Uterus (tissue), 4 donors: ENCODE data around the gene KRT72. TPM values are rescaled to one million over a fixed set of nuclear protein-coding genes. Genes with fewer than 3 reads are reported as not detected.

Experiments
- DNase-seq, 2 donors: peaks; one replicate each; pipeline ENCODE4 v3.0.0-alpha.2; 2019 to 2020
- H3K27ac ChIP-seq, 2 donors: fragments of 200-600 bp; sonication (generic); 1 replicate in 1 of 2; 2 replicates in 1 of 2; pipeline ENCODE4 v1.5.1; 2016 to 2018
- H3K27me3 ChIP-seq, 2 donors: fragments of 200-600 bp; sonication (generic); one replicate each; pipeline ENCODE4 v1.5.1; 2018 to 2019; ENCODE audit warnings: control low read depth in 1 of 2
- H3K36me3 ChIP-seq, 2 donors: fragments of 200-600 bp; sonication (generic); one replicate each; pipeline ENCODE4 v1.5.1; 2019; ENCODE audit warnings: control low read depth in 1 of 2
- H3K4me1 ChIP-seq, 2 donors: fragments of 200-600 bp; sonication (generic); one replicate each; pipeline ENCODE4 v1.5.1; 2018 to 2019; ENCODE audit warnings: control low read depth in 1 of 2
- H3K4me3 ChIP-seq, 2 donors: fragments of 200-600 bp; sonication (generic); 1 replicate in 1 of 2; 2 replicates in 1 of 2; pipeline ENCODE4 v1.5.1; 2018 to 2019; ENCODE audit warnings: mild to moderate bottlenecking in 1 of 2
- H3K9me3 ChIP-seq, 2 donors: fragments of 200-600 bp; sonication (generic); one replicate each; pipeline ENCODE4 v1.5.1; 2019; ENCODE audit warnings: control low read depth in 1 of 2
- CTCF ChIP-seq, 4 experiments: fragments of 200-600 bp in 2 of 4; fragments of 450-650 bp in 2 of 4; sonication (generic) in 2 of 4; IDR thresholded peaks; one replicate each; pipeline ENCODE4 v1.5.1; 2016 to 2019; ENCODE audit warnings: antibody characterized with exemption in 4 of 4, mild to moderate bottlenecking in 2 of 4, moderate library complexity in 1 of 4
- POLR2A ChIP-seq, 2 donors: fragments of 450-650 bp; IDR thresholded peaks; one replicate each; pipeline ENCODE4 v1.6.1; 2016; ENCODE audit warnings: antibody characterized with exemption in 2 of 2, mild to moderate bottlenecking in 1 of 2, moderate library complexity in 1 of 2
- intact Hi-C: fragments of 100-400 bp; cut with DNase I; formaldehyde crosslinking; loops from one replicate; pipeline ENCODE4 v1.15.1; 2023; ENCODE audit warnings: low total_unique reads
- total RNA-seq, 4 donors: library from RNA; depleted of rRNA in 3 of 4; stranded (reverse); fragments of >200 nt in 3 of 4; gene quantifications; one replicate each; pipeline versions ENCODE4 v1.1.0 to v1.2.4, GENCODE V29; 2014 to 2023
- donor health status: DM: yes; HTN: yes; CAD: no.

The KRT72 gene
- total RNA-seq, 4 donors from 2014 or later, result 0.51 TPM; not detected in 3

DNA sequence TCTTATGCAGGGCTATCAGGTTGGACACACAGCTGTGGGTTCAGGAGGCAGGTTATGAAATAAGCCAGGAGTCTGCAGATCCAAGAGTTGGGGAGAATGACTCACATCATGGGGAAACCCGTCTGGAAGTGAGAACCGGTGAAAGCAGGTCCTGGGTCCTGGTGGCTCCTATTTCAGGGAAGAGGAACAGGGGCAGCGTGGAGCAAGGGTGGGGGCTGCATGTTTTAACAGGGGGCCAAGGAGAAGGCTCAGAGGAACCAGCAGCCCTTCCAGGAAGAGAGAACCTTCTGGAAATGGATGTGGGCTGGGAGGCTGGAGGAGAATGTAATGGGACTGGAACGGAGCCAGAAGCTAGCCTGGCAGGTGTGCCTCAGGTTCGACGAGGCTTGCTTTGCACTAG, 19.8 kb downstream of the KRT72 start:
- Histone ChIP-seq H3K4me3 (no peak overlapping the region), H3K4me1 (no peaks in the 10 kb centered on the region), H3K27me3 (no peaks in the 10 kb centered on the region), H3K27ac (no peak overlapping the region), H3K9me3 (no peaks in the 10 kb centered on the region), H3K36me3 (no peaks in the 10 kb centered on the region)
- DNase-seq, result no peak
- TF ChIP-seq CTCF (IDR thresholded peaks at IDR 0.05), result no peak
- intact Hi-C loops, result no loop called here

DNA sequence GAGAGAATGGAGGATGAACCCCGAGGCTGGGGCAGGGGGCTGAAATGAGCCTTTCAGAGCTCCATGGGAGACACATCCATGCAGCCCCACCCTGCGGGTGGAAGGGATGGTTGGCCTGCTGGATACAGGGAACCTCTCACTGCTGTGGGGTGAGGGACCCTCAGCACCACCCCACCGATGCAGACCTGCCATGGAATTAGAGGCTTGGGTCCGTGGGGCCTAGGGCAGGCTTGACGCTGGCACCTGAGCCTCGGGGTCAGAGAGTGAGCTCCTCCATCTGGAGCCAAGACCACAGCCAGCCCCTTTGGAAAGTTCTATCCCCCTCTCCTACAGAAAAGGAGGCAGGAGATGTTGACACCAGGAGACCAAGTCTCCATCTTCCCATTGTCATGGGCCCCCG, 20.2 kb downstream of the KRT72 start:
- Histone ChIP-seq H3K4me1 (no peaks in the 10 kb centered on the region), H3K27ac (no peak overlapping the region), H3K27me3 (no peaks in the 10 kb centered on the region), H3K36me3 (no peaks in the 10 kb centered on the region), H3K4me3 (no peak overlapping the region), H3K9me3 (no peaks in the 10 kb centered on the region)
- DNase-seq, result no peak
- TF ChIP-seq POLR2A (IDR thresholded peaks at IDR 0.05), result no peak
- TF ChIP-seq CTCF (IDR thresholded peaks at IDR 0.05), result no peak
- intact Hi-C loops, result no loop called here

- intact Hi-C loops, result no loop called here
- Histone ChIP-seq H3K36me3 (no peaks in the 10 kb centered on the region), H3K27me3 (no peaks in the 10 kb centered on the region), H3K9me3 (no peaks in the 10 kb centered on the region), H3K27ac (no peak overlapping the region), H3K4me3 (no peak overlapping the region), H3K4me1 (no peaks in the 10 kb centered on the region)
- no peak for DNase-seq
- TF ChIP-seq CTCF (IDR thresholded peaks at IDR 0.05), result no peak
Observed at GRCh38 chr12:52580496-52580895, 20.8 kb downstream of the KRT72 start.

DNA sequence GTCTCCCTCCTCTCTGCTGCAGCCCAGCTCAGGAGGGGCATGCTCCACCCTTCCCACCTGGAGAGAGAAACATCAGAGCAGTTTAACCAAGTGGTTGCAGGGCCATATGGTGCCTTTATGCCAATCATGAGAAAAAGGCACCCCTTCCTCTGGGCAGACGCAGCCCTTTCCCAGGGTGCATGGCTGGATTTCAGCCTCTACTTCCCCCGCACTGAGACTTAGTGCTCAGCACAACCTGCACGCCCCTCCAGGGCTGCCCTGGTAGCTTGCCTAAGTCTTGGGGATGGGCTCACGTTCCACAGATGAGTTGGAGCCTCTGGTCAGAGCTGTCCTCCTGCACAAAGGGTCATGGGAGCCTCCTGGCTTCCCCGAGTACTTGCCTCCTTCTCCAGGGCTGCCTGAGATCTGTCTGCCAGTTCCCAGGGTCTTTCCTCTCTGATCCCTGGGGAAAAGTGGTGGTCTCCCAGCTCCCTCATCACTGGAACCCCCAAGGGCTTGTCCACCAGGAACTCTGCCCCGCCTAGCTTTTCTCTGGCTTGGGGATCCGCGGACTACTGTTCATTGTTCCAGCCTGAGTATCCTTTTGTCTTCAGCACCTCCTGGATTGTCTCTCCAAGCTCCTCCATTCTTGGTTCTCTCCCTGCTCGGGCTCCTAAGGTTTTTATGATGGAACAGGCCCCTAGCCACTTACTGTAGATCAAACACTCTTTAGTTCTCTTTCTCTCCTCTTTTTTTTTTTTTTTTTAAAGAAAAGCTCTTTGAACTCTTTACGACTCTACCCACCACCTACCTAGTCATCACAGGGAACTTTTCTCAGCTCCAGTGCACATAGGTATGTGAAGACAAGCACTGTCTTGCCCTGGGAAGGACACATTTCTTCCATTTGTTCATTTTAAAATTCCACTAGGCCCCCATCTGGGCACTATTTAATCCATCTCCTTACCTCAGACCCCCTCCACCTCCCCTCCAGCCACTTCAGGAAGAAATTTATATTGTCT, 21.5 kb downstream of the KRT72 start:
- no peak overlapping the region for H3K27ac ChIP-seq
- no peak overlapping the region for H3K4me3 ChIP-seq
- no peak for DNase-seq
- H3K36me3 ChIP-seq, result no peaks in the 10 kb centered on the region
- H3K27me3 ChIP-seq, result no peaks in the 10 kb centered on the region
- no peaks in the 10 kb centered on the region for H3K9me3 ChIP-seq
- intact Hi-C loops, result no loop called here
- TF ChIP-seq CTCF (IDR thresholded peaks at IDR 0.05), result no peak
- no peak for TF ChIP-seq POLR2A (IDR thresholded peaks at IDR 0.05)
- H3K4me1 ChIP-seq, result no peaks in the 10 kb centered on the region

- intact Hi-C loops, result no loop called here
- Histone ChIP-seq H3K27me3 (no peaks in the 10 kb centered on the region), H3K9me3 (no peaks in the 10 kb centered on the region), H3K36me3 (no peaks in the 10 kb centered on the region), H3K4me1 (no peaks in the 10 kb centered on the region), H3K27ac (no peak overlapping the region), H3K4me3 (no peak overlapping the region)
- no peak for TF ChIP-seq CTCF (IDR thresholded peaks at IDR 0.05)
- no peak for DNase-seq
Observed at GRCh38 chr12:52578469-52578868, 22.8 kb downstream of the KRT72 start.
